ENCODE measurements around the gene SRPK1.

Gene SRPK1

DNA sequence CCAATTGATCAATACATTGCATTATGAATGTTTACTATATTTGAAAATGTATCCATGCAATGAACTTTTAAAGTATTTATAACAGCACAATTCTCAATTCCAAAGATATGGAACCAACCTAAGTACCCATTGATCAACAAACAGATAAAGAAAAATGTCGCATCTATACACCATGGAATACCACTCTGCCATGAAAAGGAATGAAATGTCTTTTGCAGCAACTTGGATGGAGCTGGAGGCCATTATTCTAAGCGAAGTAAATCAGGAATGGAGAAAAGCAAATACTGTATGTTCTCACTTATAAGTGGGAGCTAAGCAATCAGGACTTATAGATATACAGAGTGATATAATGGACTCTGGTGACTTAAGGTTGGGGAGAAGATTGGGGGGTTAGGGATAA, 22.9 kb downstream of the SRPK1 start:
- DNase-seq (ENCODE audit: low read depth): no peak

DNA sequence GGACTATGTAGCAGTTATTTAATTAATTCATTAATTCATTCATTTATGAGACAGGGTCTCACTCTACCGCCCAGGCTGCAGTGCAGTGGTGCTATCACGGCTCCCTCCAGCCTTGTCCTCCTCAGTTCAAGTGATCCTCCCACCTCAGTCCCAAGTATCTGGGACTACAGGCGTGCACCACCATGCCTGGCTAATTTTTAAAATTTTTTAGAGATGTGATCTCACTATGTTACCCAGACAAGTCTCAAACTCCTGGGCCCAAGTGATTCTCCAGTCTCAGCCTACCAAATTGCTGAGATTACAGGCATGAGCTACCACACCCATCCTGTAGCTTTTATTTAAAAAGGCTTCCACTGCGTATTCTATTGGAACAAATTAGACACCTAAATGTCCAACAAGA, 23.4 kb downstream of the SRPK1 start:
- no peak for DNase-seq (ENCODE audit: low read depth)

DNA sequence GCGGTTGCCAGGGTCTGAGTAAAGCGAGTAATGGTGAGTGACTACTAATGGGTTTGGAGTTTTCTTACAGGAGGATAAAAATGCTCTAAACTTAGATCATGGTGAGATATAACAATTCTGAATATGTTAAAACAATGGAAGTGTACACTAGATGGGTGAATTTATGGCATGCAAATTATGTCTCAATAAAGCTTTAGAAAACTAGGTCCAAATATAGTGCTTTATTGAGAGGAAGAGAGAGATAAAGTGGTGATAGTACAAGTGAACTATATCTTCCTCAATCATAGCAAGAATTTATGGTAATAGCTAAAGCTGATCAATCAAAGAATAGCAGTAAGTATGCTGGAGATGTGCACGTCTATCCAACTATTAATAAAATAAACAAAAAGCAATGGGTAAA, 23.9 kb downstream of the SRPK1 start:
- no peak for DNase-seq (ENCODE audit: low read depth)

DNA sequence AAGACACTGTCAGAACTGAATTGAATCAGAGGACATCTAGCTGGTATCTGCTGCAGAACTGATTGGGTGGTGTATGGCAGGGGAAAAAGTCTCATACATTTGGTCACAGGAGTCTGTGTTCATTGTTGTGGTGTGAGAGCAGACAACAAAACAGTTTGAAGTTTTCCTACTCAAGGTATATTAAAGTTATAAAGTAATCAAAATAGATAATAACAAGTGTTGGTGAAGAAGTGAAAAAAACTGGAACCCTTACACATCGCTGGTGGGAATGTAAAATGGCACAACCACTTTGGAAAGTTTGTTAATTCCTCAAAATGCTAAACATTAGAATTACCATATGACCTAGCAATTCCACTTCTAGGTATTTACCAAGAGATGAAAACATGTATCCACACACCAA, 24.7 kb downstream of the SRPK1 start:
- no peak for DNase-seq (ENCODE audit: low read depth)

DNA sequence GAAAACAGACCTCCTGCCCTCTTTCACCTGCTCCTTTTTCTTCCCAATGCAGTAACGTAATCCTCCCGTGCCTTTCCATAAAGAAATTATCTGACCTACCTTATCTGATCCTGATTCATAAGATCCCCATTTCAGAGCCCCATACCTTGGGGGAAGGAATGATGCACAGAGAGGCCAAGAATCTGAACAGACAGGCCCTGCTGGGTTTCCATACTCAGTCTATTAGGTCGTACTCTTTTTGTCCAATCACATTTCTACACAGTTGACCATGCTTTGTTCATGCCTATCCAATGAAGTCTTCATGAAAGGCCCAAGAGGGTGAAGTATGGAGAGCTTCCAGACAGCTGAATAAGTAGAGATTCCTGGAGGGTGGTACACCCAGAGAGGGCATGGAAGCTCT, 25.3 kb downstream of the SRPK1 start:
- no peak for DNase-seq (ENCODE audit: low read depth)

DNA sequence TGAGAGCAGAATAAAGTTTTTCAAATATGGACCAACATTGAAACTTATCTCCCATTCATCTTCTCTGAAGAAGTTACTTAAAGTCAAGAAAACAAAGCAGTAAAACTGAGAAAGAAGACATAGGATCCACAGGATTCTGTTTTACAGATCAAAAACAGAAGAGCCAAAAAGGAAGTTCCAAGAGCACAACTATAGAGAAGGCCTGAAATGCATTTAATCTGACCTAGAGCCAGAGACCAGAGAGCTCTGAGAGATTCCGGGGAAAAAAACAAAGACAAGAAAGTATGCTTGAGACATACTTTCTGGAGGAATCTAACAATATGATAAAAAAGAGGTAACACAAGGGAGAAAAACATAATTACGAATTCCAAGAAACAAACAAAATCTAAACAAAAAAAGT, 26.1 kb downstream of the SRPK1 start:
- no peak for DNase-seq (ENCODE audit: low read depth)

DNA sequence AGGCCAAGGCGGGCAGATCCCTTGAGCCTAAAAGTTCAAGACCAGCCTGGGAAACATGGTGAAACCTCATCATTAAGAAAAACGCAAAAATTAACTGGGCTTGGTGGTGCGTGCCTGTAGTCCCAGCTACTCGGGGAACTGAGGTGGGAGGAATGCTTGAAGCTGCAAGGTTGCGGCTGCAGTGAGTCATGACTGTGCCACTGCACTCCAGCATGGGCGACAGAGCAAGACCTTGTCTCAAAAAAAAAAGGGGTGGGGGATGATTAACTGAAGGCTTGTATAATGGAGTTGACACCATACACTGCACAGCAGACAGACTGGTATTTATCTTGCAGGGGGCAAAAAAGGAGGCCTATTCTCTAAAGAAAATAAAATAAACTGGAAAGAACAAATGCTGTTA, 27.7 kb downstream of the SRPK1 start:
- DNase-seq (ENCODE audit: low read depth): no peak

DNA sequence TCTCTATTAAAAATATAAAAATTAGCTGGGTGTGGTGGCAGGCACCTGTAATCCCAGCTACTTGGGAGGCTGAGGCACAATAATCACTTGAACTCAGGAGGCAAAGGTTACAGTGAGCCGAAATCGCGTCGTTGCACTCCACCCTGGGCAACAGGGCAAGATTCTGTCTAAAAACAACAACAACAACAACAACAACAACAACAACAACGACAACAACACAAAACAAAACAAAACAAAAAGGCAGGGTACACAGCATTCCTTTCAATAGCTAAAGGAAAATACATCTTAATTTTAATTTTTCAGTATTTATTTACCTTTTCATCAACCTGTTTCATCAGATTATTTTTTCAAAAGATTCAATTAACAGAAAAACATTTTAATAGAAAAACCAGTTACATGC, 28.4 kb downstream of the SRPK1 start:
- DNase-seq (ENCODE audit: low read depth): no peak

DNA sequence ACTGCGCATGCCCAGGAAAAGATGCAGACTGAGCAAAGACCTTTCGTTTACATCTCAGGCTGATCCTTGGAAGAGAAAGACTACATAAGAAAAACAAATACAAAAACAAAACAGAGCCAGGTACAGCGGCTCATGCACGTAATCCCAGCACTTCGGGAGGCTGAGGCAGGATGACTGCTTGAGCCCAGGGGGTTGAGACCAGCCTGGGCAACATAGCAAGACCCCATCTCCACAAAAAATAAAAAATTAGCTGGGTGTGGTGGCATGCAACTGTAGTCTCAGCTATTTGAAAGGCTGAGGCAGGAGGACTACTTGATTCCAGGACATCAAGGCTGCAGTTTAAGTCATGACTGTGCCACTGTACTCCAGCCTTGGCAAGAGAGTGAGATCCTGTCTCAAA, 41.7 kb downstream of the SRPK1 start:
- DNase-seq (ENCODE audit: low read depth): no peak

DNA sequence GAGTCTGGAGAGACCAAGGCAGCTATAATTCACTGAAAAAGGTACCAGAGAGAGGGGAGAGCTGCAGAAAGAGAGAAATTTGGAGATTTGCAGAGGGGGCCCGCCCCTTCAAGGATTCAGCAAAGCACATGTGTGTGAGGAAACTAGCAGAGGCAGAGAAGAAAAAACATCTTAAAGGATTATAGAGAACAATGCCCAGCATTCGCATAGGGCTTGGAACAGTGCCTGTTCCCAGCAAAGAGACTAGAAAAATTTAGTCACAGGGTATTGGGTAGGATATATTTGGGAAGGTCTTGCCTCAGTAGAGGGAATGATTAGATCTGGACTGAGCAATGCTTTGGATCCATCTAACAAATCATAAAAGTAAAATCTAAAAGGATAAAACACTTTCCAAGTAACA, 44.0 kb downstream of the SRPK1 start:
- no peak for DNase-seq (ENCODE audit: low read depth)

DNA sequence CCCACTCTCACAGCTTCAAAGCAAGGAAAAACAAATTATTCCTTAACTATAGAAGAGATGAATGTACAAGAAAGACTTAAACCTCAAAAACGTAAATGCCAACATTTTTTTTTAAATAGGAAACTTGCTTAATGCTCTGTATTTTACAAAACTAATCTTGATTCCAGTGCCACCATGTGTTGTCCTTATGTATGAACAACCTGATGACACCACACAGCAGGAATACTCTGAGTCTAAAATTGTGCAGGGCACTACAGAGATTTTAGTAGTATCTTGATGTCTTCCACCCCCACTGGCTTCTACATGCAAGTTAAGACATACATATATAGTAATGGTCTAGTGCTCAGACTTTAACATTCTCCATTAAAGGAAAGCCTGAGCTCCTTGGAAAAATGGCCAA, 46.2 kb downstream of the SRPK1 start:
- no peak for DNase-seq (ENCODE audit: low read depth)

DNA sequence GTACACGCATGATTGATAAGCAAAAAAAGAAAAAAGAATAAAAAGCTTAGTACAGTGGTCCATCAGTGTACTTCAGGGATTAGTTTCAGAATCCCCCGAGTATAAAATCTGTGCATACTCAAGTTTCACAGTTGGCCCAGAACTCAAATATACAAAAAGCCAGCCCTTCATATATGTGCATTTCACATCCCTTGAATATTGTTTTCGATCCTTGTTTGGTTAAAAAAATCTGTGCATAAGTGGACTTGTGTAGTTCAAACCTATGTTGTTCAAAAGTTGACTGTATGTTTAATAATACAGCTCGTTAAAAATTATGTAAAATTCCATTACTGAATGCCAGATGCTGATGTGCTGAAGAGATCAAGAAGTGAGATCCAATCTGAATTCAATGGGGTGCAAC, 61.5 kb downstream of the SRPK1 start:
- no peak for DNase-seq (ENCODE audit: low read depth)

DNA sequence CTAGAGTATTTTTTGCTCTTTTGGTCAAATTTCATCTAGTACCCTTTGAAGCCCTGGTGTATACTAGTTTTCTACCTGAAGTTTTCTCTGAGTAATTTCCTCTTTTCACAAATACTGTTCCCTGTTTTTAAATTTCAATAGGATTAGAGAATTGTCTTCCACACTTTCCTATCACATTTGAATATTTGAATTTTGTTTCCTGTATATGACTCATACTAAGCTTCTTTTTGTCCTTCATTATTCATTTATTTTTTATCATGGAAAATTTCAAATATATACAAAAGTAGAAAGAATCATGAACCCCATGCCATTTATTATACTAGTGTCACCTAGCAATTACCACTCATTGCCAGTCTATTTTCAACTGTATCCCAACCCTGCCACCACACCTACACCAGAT, 63.0 kb downstream of the SRPK1 start:
- no peak for DNase-seq (ENCODE audit: low read depth)

DNA sequence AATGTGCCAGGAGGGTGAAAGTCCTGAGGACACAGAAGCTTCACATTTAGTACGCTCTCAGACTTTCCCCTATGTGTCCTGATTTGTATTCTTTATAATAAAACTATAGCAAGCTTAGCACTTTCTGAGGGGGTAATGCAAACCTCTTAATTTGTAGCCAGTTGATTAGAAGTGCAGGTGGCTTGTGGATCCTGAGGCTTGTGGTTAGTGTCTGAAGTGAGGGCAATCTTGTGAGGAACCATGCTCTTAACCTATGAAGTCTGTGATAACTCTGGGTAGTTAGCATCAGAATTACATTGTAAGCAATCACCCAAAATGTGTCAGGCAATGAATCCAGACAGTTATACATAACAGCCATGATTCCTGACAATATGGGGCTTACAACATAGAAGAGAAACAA, 64.6 kb downstream of the SRPK1 start:
- no peak for DNase-seq (ENCODE audit: low read depth)

DNA sequence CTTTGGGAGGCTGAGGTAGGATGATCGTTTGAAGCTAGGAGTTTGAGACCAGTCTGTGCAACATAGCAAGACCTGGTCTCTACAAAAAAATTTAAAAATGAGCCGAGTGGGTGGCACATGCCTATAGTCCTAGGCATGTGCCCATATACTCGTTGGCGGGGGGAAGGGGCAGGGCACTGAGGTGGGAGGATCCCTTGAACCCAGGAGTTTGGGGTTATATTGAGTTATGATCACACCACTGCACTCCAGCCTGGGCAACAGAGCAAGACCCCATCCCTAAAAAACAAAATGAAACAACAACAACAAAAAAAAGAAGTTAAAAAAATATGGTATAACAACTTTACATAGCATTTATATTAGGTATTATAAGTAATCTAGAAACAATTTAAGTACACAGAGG, 67.9 kb downstream of the SRPK1 start:
- DNase-seq (ENCODE audit: low read depth): no peak

DNA sequence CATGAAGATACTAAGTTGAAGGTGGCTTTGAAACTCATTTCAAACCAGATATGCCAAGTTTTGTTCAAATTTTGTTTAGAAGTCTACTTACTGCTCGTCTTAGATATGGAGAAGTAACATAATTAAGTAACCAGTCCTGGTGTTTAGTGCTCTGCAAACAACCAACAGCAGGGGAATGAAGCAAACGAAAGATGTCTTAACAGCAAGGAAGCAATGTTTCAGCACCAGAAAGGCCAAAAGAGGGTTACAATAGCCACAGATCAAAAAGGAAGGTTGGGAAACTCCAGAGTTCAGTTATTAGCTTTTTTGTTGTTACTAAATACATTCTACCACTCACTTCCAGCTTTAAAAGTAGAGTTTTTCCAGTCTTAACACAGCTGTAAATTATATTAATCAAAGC, 70.7 kb downstream of the SRPK1 start:
- DNase-seq (ENCODE audit: low read depth): no peak

DNA sequence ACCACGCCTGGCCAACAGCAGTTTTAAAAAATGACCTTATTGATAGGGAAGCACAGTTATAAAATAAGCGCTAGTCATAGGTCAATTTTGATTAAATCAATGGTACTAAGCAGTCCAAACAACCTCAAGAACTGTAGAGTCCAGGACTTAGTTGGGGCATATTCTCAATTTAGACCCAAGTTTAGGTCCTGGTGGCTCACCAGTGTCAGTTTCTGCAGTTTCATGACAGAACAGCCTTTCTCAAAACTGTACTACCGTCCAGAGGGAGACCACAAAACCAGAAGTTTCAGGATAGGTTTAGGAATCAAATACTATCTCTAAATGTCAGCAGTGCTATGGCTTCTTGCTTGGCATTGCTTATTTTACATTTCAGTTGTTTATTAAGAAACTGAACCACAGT, 76.6 kb downstream of the SRPK1 start:
- no peak for DNase-seq (ENCODE audit: low read depth)

DNA sequence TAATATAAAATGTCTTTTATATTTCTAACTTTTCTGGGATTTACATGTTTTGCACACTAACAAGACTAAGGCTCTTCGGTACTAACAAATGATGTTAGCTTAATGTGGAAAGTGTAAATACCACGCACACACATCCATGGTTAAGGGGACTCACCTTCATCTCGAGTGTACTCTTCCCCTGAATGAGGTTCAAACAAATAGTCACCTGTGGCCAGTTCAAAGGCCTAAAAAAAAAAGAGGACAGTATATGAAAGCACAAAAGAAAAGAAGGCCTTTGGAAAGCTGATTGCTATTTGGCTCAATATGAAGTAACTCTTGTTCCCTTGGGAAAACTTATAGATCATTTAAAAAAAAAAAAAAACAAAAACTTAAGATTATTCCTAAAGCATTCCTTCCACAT, 78.5 kb downstream of the SRPK1 start:
- no peak for DNase-seq (ENCODE audit: low read depth)

DNA sequence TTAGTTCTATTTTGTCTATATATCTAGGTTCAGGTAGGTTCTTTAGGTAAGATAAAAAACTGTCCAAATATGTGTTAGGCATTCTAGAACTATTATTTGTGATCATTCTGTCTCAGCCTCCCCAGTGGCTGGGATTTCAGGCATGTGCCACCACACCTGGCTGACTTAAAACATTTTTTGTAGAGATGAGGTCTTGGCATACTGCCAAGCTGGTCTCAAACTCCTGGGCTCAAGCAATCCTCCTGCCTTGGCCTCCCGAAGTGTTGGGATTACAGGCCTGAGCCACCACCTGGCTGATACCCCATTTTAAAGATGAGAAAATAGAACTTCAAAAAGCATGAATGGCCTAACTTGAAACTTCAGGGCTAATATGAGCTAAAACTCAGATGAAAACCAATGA, 81.9 kb downstream of the SRPK1 start:
- no peak for DNase-seq (ENCODE audit: low read depth)

DNA sequence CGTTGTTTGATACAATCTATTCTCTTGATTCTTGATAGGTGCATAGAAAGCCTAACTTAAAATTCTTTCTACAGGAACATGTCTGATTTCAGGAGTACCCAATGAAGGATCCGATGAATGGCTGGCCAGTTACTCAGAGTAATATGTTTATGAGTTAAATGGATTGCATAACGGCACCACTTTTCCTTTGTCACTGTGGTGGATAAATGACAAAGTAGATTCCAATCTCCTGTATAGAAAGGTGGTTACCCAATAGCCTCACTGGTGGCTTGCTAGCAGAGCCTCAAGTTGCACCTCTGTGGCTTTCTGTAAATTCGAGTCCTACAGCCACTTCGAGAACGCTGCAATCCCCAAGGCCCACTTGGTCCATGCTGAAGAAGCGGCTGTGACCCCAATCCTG, 87.4 kb downstream of the SRPK1 start:
- DNase-seq (ENCODE audit: low read depth): no peak

DNA sequence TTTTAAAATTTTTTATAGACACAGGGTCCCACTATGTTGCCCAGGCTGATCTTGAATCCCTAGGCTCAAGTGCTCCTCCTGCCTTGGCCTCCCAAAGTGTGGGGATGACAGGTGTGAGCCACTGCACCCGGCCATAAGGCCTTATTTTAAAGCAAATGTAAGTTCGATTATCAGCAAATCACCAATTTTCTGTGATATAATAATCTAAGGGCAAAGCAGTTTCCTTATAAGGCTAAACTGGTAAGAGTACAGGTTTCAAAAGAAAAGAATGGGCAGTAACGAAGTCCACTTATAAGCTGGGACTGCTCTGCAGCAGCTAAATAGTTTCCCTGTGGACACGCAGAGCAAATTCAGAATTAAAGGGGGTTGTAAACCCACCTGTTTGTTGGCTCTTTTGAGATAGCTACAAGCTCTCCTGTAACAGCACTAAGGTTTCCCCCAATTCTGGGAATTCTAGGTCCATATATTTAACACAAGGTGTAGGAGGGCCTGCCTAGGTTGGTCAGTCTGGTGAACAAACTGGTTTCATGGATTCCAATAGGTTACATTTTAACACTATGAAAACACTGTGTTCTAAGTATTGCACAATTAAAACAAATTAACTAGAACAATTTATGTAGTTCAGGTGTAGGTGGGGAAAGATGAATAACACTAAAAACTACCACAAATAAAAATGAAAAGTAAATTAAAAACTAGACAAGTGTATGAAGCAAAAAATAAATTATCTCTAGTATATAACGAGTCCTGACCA, 89.5 kb downstream of the SRPK1 start:
- no peak for DNase-seq (ENCODE audit: low read depth)

DNA sequence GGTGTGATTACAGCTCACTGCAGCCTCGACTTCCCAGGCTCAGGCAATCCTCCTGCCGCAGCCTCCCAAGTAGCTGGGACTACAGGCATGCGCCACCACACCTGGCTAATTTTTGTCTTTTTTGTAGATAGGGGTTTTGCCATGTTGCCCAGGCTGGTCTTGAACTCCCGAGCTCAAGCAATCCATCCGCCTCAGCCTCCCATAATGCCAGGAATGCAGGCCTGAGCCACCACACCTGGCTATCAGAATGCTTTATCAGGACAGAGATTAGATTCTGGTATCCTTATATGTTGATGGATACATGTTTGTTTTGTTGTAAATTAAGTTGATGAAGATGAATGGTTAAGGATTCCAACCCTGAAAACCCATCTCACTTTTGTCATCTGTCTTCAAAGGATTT, 91.6 kb downstream of the SRPK1 start:
- DNase-seq (ENCODE audit: low read depth): no peak

DNA sequence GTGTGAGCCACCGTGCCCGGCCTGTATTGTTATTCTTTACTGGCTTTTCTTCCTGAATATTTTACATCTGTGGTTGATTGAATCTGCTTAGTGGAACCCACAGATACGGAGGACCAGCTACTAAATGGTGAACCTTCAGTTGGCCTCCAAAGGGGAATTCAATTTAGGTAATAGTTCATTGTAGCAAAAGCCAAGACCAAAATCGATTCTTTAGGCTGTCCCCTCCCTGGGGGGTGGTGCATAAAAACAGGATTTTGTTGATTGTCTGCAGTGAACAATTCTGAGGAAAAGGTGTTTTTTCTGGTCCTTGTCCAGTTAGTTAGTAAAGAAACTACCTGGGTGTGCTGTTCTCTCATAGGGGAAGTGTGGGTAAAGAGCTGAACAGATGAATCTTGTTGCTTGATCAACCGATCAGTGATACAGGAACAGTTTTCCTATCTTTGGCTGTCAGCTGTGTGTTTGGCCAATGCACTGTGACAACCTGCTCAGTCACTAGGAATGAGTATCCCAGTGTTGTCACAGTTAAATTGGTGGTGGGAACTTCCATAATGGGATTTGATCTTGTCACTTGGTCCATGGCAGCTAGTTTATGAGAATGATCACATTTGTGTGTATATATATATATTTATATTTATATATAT, 96.2 kb downstream of the SRPK1 start:
- no peak for DNase-seq (ENCODE audit: low read depth)

DNA sequence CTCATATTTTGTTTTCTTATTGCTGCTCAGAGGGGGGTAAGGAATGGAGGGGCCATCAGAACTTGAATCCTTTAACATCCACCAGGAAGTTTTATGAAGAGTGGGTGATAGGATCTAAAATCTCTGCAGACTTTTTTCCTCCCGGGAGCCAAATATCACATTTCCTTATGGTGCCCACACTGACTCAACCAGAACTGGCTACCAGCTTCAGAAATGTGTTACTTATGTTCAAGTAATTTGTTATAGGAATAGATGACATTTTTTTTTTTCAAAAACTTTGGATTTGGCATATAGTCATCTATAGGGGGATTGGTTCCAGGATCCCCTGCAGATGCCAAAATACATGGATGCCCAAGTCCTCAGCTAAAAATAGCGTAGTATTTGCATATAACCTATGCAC, 97.3 kb downstream of the SRPK1 start:
- DNase-seq (ENCODE audit: low read depth): no peak
